DMS 273 (cell line): ENCODE results near the gene CLDN4.

Experiments
- DNase-seq: peaks from one replicate; lab custom pipeline; 2025; ENCODE audit not compliant: unreplicated experiment; lab: John Stamatoyannopoulos, UW

CLDN4 gene

DNA sequence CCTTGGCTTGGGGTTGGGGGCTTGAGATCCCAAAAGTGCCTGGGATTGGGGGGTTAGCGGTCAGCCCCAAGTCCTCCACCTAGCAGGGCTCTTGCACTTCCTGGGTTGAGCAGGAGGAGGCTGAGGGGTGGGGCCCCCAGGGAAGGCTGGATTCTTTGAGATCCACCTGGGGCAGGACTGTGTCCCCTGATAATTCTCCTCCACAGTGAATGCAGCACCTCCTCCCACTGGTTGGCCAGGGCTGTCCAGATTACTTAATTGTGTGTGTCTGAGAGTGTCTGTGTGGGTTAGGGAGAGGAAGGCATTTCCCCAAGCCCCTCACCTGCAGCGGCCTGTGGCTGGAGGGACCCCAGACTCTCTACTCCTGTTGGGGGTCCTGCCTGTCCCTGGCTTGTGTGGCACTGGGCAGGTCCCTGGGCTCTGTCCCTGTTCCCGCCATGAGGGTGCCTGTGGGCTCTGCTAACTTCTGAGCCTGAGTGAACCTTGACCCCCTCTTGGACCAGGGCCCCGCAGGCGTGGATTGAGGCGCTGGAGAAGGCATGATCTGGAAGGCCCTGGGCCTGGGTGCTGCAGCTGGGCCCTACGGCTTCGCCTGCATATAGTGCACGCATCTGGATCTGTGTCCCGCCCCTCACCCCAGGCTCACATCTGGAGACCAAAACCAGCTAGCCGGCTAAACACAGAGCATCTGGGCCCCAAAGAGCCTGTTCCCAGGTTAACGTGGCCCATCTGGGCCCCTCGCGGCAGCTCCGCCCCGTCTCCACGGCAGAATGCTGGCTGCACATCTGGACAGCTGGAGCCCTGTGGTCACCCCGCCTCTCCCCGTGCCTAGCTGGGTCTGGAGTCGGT lies 40.6 kb downstream of the CLDN4 start:
- DNase-seq: peak; percentile 79

DNA sequence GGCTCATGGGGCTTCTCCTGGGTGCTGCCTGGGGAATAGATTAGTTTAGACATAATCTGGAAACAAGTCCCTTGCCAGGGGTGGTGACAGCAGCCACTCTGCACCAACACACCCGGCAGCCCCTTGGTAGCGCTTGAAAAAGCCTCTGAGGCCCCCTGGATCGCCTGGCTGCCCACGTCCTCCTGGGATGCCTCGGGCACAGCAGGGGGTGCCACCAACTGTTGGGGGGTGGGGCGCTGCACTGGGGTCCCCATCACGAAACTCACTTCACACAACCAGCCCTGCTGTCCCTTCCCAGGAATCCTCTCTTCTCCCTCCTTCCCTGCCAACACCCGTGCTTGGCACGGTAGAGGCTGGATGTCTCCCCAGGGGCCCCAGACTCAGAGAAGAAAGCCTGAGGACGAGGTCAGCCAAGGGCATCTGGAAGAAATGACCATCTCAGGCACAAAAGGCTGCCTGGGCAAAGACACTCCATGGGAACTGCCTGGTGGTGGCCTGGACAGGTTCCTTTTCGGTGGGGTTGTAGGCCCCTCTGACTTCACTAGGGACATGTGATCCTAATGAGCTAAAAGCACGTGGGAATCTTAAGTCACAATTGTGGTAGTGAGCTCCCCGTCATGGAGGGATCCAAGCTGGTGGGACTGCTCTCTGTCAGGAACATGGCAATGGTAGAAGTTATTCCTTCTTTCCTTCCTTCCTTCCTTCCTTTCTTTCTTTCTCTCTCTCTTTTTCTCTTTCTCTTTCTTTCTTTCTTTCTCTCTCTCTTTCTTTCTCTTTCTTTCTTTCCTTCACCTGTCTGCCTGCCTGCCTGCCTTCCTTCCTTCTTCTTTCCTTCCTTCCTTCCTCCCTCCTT lies 41.5 kb downstream of the CLDN4 start:
- no peak for DNase-seq

DNA sequence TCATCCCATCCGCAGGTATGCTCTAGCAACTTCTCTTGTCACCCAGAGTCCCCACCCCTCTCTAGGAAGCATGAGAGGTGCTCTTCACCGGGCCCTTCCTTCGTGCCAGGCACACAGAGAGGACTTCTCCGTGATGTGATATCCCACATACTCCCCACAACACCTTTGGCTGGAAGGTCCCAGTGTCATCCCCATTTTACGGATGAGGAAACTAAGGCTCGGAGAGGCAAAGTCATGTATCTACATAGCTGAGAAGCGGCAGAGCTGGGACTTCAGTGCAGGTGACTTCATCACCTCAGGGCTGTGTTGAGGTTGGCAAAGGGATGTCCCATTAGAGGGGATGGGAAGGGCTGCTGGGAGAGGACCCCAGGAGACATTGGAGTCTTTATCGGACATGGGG lies 45.6 kb downstream of the CLDN4 start:
- DNase-seq: no peak

DNA sequence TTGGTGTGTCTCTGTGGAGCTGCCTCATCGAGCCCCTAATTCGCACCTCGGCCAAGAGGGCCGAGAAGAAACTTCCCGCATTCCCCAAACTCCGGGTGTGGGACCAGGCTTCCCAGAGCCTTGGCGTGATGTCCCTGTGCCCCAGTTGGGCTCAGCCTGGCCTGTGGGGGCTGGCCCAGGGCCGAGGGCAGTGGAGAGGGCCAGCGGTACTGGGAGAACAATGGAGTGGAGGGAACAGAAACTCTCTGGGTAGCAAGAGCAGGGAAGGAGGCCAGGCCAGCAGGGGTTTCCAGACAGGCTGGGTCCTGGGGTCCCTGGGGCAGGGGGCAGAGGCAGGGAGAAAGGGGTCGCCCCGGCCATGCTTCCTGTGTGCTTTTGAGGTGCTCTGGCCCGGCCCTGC lies 46.2 kb downstream of the CLDN4 start:
- no peak for DNase-seq

DNA sequence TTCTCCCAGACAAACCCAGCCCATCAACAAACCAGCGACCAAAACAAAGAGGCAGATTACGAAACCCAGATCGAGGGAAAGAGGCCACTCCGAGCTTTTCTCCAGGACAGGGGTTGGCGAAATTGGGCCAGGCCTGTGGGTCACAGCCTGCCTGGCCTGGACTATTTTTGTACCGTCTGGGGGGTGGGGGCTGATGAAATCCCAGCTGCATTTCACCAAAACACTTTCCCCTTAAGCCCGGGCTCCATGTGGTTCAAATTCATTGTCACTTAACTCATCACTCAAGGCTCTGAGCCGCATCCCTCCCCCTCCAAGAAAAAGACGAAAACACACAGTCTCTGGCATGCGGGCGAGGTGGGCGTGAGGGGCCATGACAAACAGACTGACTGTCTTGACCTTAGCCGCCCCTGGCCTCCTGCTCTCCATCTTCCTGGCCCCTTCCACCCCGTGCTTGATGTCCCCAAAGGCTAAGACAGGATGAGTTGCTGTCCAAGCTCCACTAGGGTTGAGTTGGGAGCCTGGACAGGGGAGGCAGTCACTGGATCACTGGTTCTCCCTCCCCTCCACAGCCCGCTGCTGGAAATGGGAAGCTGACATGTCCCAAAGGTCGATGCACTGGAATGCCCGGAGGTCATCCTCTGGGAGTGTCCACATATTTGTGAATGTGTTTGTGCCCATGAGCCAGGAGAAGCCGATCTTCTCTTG lies 49.3 kb downstream of the CLDN4 start:
- no peak for DNase-seq

DNA sequence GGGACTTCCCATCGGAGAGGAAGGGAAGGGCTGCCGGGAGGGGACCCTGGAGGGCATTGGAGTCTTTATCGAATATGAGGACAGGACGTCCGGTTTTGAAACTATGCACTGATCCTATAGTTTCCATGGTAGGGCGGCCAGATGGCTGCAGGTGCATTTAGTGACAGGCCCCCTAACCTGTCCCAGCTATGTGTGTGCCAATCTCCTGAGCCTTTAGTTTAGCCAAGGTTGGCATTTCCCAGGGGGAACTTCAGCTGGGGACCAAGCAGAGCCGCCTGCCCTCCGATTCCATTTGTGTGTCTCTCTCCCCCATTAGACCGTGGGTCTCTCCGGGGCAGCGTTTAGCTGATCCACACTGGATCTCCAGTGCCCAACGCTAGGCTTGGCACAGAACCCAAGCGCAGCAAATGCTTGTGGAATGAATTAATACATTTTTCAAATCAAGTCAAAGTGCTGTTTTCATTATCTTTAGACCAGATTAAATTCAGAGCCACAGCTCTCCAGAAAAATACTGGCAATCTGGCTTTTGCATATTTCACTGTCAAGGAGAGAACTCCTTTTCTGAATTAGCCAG lies 50.0 kb downstream of the CLDN4 start:
- no peak for DNase-seq

DNA sequence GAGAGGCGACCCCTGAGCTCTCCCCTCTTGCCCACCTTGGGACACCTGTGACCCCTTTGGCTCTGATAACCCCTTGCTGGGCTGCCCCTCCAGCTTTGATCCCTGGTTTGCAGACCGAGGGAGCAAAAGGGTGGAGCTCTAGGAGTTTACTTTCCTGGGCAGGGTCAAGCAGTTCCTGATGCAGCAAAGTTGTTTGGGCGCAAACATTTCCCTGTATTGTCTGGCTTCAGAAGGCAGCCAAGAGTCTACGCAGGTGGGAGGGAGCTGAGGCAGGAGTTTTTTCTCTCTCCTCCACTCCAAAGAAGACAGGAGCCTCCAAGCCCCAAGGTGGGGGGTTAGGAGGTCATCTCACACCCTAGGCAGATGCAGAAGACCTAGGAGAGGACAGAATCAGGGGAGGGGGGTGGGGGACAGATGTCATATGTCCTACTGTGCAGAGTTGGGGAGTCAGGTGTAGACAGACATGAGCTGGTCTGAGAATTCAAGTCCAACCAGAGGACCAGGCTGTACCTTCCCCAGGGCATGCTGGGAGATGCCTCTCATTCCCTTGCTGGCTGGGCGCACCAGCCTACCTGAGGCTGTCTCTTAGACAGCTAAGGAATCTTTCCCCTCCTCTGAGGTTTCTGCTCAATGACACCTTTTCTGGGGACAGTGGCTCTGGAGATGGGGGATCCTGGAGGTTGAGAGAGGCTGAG lies 50.7 kb downstream of the CLDN4 start:
- no peak for DNase-seq

DNA sequence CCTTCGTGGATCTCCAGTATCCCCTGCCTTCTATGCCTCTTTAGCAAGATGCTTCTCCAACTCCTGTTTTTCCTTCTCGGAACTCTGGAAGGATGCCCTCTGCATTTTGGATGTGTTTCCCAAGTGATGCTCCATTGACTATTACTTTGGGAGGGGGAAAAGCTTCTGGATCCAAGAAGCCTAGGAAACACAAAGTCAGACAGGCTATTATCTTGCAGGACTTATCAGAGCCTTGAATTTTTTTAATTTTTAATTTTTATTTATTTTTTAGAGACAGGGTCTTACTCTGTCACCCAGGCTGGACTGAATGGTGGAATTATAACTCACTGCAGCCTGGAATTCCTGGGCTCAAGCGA lies 51.2 kb downstream of the CLDN4 start:
- no peak for DNase-seq
